UCSD-AML1 (cell line): Measurements from ENCODE around the gene PGA5.
"Not testable (repeated sequence)": the region's sequence is repeated elsewhere in the genome, so short reads cannot be mapped to it uniquely, and the experiment has no call there.

ENCODE experiments used
- DNase-seq: peaks from one replicate; lab custom pipeline; 2025; ENCODE audit not compliant: unreplicated experiment; lab: John Stamatoyannopoulos, UW

Gene PGA5

GRCh38 chr11:61240875-61241274, at the start of gene PGA5:
PGA5 (plus strand) TSS chr11:61241175; CDS start chr11:61241227, 52 bp downstream.
- DNase-seq = not testable (repeated sequence)

- no peak for DNase-seq
Observed at GRCh38 chr11:61193596-61193995, 47.4 kb upstream of the PGA5 start.

DNA sequence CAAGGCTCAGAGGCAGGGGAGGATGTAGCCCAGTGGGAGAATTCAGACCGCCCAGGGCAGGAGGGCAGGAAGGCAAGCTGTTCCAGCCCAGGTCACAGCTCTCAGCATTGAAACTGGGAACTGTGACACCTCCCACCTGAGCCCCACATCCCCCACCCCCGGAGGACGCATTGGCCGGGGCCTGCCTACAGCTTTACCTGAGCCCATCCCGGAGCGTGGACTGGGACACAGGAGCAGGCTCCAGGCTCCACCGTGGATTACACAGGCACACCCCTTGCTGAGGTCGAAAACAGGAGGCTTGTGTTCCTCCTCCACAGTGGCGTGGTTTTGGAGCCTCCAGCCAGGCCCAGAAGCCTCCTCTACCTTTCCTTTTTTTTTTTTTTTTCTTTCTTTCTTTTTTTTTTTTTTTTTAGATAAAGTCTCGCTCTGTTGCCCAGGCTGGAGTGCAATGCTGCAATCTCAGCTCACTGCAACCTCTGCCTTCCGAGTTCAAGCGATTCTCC, 46.8 kb upstream of the PGA5 start:
- DNase-seq = no peak

DNA sequence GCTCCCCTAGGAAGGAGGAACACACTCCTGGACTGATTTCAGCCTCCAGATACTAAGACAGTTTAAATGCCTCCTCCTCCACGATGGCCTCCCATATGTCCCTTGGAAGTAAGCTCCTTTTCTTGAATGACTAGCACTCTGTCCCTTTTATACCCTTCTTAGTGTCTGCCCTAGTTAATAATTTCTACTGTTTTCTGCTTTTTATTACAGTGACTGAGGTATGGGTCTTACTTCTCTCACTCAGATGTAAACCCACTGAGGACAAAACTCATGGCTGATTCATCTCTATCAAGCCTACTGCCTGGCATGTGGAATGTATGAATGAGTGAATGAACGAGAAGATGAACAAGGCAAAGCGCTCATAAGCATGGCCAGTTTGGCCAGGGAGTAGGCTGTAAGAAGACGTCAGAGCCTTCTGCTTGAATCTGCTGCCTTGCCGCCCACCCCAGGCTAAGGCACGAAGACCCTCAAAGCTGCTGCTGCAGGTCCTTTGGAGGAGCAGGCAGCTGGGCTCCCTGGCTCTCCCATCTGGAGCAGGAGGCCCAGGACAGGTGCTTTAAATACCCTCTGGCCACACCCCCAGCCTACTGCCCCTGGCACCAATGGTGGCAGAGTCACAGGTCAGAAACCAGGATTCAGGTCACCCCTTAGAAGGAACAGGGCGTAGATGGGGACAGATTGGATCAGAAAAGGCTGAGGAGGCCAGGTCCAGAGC, 45.8 kb upstream of the PGA5 start:
- DNase-seq = no peak

DNA sequence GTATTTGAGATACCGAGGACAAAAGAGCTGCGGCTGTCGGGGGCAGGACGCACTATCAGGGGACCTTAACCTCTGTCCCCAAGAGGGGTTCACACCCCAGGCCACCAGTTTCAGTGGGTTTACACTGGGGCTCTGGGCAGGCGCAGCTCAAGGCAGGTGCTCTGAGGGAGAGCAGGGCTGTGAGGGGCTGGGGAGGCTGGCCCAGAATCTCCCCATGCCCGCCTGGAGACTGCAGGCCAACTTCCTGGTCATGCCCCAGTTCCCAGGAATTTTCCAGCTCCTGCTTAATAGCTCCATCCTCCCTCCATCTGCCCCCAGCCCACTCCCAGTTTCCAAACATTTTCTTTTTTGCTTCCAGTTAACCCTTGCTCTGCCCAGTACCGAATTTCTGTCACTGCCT, 45.3 kb upstream of the PGA5 start:
- no peak for DNase-seq

GRCh38 chr11:61198361-61198760, 42.6 kb upstream of the PGA5 start:
- no peak for DNase-seq

- no peak for DNase-seq
Observed at GRCh38 chr11:61198948-61199523, 41.9 kb upstream of the PGA5 start.

DNA sequence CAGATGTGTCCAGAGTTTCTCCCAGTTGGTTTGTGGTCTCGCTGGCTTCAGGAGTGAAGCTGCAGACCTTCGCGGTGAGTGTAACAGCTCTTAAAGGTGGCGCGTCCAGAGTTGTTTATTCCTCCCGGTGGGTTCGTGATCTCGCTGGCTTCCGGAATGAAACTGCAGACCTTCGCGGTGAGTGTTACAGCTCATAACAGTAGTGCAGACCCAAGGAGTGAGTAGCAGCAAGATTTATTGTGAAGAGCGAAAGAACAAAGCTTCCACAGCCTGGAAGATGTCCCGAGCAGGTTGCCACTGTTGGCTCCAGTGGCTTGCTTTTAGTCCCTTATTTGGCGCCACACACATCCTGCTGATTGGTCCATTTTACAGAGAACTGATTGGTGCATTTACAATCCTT, 39.5 kb upstream of the PGA5 start:
- no peak for DNase-seq

DNA sequence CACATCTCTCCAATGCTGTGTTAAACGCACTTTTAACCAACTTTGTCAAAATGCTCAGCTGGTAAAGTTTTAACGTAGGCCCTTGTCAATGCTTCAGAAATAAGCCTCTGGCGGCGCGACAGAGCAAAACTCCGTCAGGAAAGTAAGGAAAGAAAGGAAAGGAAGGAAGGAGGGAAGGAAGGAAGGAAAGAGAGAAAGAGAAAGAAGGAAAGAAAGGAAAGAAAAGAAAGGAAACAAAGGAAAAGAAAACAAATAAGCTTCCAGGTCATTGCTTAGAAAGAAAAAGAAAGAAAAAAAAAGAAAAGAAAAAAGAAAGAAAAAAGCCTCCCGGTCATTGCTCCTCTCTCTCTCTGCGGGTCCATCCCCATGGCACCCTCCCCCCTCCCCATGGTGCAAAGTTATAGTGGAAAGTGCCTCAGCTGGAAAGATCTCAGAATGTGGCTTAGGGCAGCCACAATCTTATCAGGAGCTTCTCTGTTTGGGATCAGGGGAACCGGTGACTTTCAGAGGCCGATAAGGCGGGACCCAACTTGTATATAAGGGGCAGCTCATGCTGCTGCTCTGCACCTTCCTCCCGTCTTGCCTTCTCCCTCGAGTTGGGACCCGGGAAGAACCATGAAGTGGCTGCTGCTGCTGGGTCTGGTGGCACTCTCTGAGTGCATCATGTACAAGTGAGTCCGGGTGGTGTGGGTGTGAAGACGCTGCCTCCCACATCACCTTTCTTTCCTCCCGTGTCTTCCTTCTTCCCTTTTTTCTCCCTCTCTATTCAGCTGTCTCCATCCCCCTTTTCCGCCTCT, 37.8 kb upstream of the PGA5 start, which contains the start of gene PGA3:
PGA3 (plus strand) TSS at position 566 of the 797 bp plus-strand sequence; CDS start at position 616, 50 bp downstream.
- not testable (repeated sequence) for DNase-seq

DNA sequence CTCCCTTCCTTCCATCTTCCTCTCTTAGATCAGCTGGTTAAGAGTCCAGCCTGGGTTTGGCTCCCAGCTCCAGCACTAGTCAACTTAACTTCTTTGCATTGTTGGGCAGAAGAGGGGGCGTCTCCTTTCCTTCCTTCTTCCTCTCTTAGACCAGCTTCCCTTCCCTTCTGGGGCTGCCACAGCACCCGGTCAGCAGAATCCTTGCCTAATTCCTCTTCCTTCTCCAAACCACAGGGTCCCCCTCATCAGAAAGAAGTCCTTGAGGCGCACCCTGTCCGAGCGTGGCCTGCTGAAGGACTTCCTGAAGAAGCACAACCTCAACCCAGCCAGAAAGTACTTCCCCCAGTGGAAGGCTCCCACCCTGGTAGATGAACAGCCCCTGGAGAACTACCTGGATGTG, 37.1 kb upstream of the PGA5 start:
- not testable (repeated sequence) for DNase-seq

- not testable (repeated sequence) for DNase-seq
Observed at GRCh38 chr11:61204502-61205059, 36.4 kb upstream of the PGA5 start.

GRCh38 chr11:61207636-61208310, 33.2 kb upstream of the PGA5 start:
- not testable (repeated sequence) for DNase-seq

GRCh38 chr11:61210629-61211028, 30.3 kb upstream of the PGA5 start:
- not testable (repeated sequence) for DNase-seq

DNA sequence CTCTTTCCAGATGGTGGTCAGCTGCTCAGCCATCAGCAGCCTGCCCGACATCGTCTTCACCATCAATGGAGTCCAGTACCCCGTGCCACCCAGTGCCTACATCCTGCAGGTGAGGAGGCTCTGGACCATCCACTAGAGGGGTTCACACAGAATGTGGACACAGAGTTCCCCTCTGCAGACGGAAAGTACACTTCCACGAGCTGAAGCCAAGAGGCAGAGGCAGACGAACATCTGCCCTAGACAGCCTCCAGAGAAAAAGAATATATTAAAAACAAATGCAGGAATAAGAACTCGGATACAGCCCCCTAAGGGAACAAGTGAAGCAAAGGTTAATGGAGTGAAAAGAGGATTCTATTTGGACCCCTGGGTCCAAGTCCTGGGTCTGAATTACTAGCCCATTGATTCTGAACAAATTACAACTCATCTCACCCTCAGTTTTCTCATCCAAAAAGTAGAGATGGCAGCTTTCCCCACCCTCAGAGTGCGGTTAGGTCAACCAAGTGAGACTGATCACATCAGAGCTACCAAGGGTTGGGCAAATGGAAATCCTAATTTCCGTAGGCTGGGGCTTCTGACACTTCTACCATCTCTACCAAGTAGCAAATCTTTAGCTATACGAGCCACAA, 29.5 kb upstream of the PGA5 start:
- DNase-seq = not testable (repeated sequence)

GRCh38 chr11:61212202-61212601, 28.8 kb upstream of the PGA5 start:
- DNase-seq = not testable (repeated sequence)

DNA sequence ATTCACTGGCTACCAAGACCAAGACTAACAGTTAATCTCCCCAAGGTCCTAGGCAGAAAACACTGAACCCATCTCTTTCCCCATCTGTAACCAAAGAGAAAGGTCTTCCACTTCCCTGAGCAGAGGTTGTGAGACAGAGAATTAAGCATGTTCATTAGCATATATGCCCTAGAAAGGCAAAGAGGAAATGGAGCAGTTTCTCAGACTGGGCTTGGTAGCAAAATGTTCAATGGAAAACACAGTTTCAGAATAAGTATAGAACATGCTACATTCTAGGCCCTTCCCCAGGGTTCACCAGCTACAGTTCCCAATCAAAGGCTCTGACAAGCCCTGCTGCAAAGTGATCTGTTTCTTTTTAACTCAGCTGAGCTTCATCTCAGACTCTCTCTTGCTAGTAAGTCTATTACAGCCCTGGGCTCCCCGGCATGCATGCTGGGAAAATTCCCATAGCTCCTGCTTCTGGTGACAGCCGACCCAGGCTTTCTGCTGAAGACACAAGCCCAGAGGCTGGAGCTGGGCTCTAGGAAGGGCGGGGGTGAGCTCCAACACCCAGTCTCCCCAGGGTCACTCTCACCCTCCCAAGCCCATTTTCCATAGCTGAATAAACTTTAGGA, 27.2 kb upstream of the PGA5 start:
- not testable (repeated sequence) for DNase-seq

DNA sequence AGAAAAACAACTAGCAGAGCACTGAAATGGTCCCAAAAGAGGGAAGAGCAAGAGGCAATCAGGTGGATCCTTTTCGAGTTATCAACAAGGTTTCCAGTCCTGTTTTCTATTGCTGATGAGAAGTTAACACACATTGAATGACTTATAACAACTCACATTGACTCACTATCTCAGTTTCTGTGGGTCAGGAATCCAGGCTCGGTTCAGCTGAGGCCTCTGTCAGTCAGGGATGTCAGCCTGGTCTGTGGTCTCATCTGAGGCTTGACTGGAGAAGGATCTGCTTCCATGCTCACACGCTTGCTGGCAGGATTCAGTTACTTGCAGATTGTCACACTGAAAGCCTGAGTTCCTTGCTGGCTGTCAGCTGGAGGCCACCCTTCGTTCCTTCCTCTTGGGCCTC, 22.7 kb upstream of the PGA5 start:
- DNase-seq = not testable (repeated sequence)

- not testable (repeated sequence) for DNase-seq
Observed at GRCh38 chr11:61219016-61219415, 22.0 kb upstream of the PGA5 start.

DNA sequence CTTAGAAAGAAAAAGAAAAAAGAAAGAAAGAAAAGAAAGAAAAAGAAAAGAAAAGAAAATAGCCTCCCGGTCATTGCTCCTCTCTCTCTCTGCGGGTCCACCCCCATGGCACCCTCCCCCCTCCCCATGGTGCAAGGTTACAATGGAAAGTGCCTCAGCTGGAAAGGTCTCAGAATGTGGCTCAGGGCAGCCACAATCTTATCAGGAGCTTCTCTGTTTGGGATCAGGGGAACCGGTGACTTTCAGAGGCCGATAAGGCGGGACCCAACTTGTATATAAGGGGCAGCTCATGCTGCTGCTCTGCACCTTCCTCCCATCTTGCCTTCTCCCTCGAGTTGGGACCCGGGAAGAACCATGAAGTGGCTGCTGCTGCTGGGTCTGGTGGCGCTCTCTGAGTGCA, 18.9 kb upstream of the PGA5 start, which contains the start of gene PGA4:
PGA4 (plus strand) TSS at position 301 of the 400 bp plus-strand sequence; CDS start at position 355, 54 bp downstream.
- DNase-seq = not testable (repeated sequence)

DNA sequence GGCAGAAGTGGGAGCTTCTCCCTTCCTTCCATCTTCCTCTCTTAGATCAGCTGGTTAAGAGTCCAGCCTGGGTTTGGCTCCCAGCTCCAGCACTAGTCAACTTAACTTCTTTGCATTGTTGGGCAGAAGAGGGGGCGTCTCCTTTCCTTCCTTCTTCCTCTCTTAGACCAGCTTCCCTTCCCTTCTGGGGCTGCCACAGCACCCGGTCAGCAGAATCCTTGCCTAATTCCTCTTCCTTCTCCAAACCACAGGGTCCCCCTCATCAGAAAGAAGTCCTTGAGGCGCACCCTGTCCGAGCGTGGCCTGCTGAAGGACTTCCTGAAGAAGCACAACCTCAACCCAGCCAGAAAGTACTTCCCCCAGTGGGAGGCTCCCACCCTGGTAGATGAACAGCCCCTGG, 18.3 kb upstream of the PGA5 start:
- DNase-seq = not testable (repeated sequence)
